Lung (tissue), 12 donors: ENCODE data around the gene SRC. TPM values are rescaled to one million over a fixed set of nuclear protein-coding genes. Genes with fewer than 3 reads are reported as not detected.

Source experiments
- ATAC-seq: fragments of 200-7000 bp; cut with Tn5 transposase; one replicate; pipeline ENCODE4 v1.9.1; 2020; ENCODE audit warnings: moderate number of reproducible peaks; ENCODE audit not compliant: insufficient read depth, low FRiP score
- DNase-seq, 3 donors: peaks; one replicate each; pipeline ENCODE4 v3.0.0-alpha.2; 2013 to 2017
- H3K27ac ChIP-seq, 2 donors: one replicate each; pipeline ENCODE4 v1.5.1; 2013; ENCODE audit warnings: mild to moderate bottlenecking in 2 of 2, moderate library complexity in 2 of 2, control low read depth in 1 of 2, inconsistent platforms in 1 of 2, low read depth in 1 of 2, low read length in 1 of 2
- H3K27me3 ChIP-seq, 3 donors: one replicate each; pipeline ENCODE4 v1.5.1; 2013; ENCODE audit warnings: low read length in 2 of 3; ENCODE audit not compliant: control insufficient read depth in 3 of 3, insufficient read depth in 3 of 3
- H3K36me3 ChIP-seq, 4 donors: one replicate each; pipeline ENCODE4 v1.5.1; 2013; ENCODE audit warnings: low read length in 4 of 4, mild to moderate bottlenecking in 1 of 4, moderate library complexity in 1 of 4; ENCODE audit not compliant: control insufficient read depth in 4 of 4, insufficient read depth in 4 of 4
- H3K4me1 ChIP-seq, 5 donors: one replicate each; pipeline ENCODE4 v1.5.1; 2013; ENCODE audit warnings: low read length in 5 of 5, mild to moderate bottlenecking in 2 of 5, moderate library complexity in 1 of 5; ENCODE audit not compliant: control insufficient read depth in 5 of 5, insufficient read depth in 5 of 5
- H3K4me3 ChIP-seq: one replicate; pipeline ENCODE4 v1.5.1; 2013; ENCODE audit warnings: mild to moderate bottlenecking, control low read depth, moderate library complexity
- H3K9ac ChIP-seq, 2 donors: one replicate each; pipeline ENCODE4 v1.5.1; 2013; ENCODE audit warnings: low read length in 2 of 2, control low read depth in 1 of 2; ENCODE audit not compliant: insufficient read depth in 1 of 2
- H3K9me3 ChIP-seq, 4 donors: one replicate each; pipeline ENCODE4 v1.5.1; 2013; ENCODE audit warnings: low read length in 3 of 4, mild to moderate bottlenecking in 1 of 4, moderate library complexity in 1 of 4; ENCODE audit not compliant: control insufficient read depth in 4 of 4, insufficient read depth in 3 of 4
- WGBS, 2 donors: extraction: QIAGEN DNeasy Blood & Tissue Kit; methylation state at CpG; one replicate each; pipeline ENCODE4 v1.1.7; 2013; 5-methylcytosine and 5-hydroxymethylcytosine counted together
- polyA plus RNA-seq, 2 donors: library from polyadenylated mRNA; stranded (reverse); fragments of 200-250 nt; gene quantifications; one replicate each; pipeline ENCODE4 v1.2.1, GENCODE V29; 2013
- total RNA-seq, 2 donors: library from RNA; depleted of rRNA in 1 of 2; stranded (reverse); fragments of >200 nt in 1 of 2; gene quantifications; one replicate each; pipeline ENCODE4 v1.2.1, GENCODE V29; 2014 to 2021
- TF ChIP-seq, protein P1 (sequence below): IDR thresholded peaks from 2 replicates; pipeline ENCODE4 v1.5.1; 2012; ENCODE audit warnings: mild to moderate bottlenecking; ENCODE audit errors: control extremely low read depth, extremely low read depth
- donor health status: control.
- donor health status: control.
- donor health status: Bipolar disorder and iron deficiency.
- donor health status: healthy.
- donor health status: DM: yes; HTN: yes; CAD: no.

The SRC gene
- total and polyA plus RNA-seq, 4 donors = 35.6 to 69.5 (median 50.1) TPM

DNA sequence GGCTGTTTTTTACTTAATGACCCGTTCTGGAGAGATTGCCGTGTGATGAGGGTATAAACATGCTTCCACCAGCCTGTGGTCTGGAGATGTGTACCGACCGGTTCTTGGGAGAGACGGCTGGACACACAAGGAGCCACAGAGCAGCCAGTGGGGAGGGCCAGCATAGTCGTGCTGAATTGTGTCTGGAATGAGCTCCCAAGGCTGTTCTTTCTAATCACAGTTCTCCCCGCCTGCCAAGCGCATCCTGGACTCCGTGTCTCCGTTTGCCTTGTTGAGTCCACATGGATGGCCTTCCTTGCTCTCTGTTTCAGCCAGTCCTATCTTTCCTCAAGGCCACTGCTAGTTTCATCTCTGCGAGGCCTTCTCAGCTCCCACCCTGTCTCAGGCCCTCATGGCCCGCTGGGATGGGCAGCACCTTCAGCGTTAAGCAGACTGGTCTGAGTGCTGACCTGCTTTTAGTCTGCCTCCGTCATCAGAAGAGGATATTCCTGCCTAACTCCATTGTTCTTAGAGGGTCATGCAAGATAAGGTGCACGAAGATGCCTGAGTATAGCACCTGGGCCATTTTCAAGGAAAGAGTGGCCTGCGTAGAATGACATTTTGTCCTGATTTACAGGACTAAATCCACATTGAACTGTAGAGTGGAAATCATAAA lies 35.9 kb upstream of the SRC start:
- ATAC-seq (no peak), DNase-seq (peak in 2 of 3 donors; percentile 60 to 63)
- Histone ChIP-seq H3K4me1 (peaks cover 11 to 46% (median 27%) of the 10 kb centered on the region in 5 donors), H3K9ac (no peak overlapping the region), H3K9me3 (no peaks in the 10 kb centered on the region), H3K27ac (no peak overlapping the region), H3K4me3 (no peak overlapping the region), H3K27me3 (no peaks in the 10 kb centered on the region), H3K36me3 (peaks cover 0 to 30% (median 6%) of the 10 kb centered on the region in 4 donors)
- TF ChIP-seq, protein P1, sequence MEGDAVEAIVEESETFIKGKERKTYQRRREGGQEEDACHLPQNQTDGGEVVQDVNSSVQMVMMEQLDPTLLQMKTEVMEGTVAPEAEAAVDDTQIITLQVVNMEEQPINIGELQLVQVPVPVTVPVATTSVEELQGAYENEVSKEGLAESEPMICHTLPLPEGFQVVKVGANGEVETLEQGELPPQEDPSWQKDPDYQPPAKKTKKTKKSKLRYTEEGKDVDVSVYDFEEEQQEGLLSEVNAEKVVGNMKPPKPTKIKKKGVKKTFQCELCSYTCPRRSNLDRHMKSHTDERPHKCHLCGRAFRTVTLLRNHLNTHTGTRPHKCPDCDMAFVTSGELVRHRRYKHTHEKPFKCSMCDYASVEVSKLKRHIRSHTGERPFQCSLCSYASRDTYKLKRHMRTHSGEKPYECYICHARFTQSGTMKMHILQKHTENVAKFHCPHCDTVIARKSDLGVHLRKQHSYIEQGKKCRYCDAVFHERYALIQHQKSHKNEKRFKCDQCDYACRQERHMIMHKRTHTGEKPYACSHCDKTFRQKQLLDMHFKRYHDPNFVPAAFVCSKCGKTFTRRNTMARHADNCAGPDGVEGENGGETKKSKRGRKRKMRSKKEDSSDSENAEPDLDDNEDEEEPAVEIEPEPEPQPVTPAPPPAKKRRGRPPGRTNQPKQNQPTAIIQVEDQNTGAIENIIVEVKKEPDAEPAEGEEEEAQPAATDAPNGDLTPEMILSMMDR = no peak
- 80 to 90% methylated on average over 16 of the region's 16 CpGs for WGBS, 2 donors

DNA sequence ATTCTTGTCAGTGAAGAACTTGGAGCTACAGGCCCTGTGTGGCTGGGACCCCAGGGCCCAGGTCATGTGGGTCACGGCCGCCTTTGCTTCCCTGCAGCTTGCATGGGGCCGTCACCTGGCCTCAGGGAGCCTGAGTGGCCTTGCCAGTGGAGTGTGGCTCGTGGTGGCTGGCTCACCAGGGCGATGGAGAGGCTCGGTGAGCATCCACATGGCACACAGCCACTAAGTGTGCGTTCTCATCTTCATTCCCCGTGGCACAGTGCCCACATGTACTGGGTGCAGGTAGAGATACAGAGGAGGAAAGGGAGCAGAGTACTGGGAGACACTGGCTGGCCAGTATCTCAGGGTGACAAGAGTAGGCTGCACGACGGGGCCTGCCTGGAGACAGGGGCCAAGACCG lies 35.0 kb upstream of the SRC start:
- H3K27me3 ChIP-seq = no peaks in the 10 kb centered on the region
- no peaks in the 10 kb centered on the region for H3K9me3 ChIP-seq
- peaks cover 0 to 32% (median 8%) of the 10 kb centered on the region in 4 donors for H3K36me3 ChIP-seq
- ATAC-seq (no peak), DNase-seq (no peak)
- WGBS, 2 donors = 95% methylated on average over 11 of the region's 11 CpGs
- H3K27ac ChIP-seq = no peak overlapping the region
- H3K4me3 ChIP-seq = no peak overlapping the region
- TF ChIP-seq, protein P1 = no peak
- H3K4me1 ChIP-seq = peaks cover 12 to 51% (median 32%) of the 10 kb centered on the region in 5 donors
- H3K9ac ChIP-seq = no peak overlapping the region

DNA sequence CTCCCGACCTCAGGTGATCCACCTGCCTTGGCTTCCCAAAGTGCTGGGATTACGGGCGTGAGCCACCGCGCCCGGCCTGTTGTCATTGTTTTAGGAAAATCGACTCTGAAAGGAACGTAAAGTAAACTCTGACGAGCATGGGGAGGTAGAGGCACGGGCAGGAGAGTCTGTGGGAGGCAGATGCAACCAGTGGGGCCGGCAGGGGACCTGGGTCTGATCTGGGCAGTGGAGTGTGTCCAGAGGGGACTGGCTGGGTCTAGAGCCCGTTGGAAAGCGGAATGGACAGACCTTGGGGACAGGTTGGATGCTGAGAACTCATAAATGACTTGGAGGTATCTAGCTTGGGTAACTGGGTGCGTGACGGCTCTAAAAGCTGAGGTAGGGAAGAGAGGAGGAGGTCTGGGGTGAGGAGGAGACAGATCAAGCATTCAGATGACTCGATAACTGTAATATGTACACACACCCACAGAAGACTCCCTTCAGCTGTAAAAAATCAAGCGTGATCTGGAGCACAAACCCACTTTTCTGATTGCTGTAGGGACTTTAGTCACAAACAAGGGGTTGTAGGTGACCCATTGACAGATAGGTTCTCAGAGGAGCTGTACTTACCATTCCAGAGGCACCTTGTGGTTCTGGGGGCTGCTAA lies 34.1 kb upstream of the SRC start:
- TF ChIP-seq, protein P1 = no peak
- no peak overlapping the region for H3K27ac ChIP-seq
- H3K36me3 ChIP-seq = peaks cover 2 to 38% (median 15%) of the 10 kb centered on the region in 4 donors
- no peak overlapping the region for H3K4me3 ChIP-seq
- peak overlapping the region in 1 of 2 donors; percentile 33 for H3K9ac ChIP-seq
- ATAC-seq (no peak), DNase-seq (no peak)
- WGBS, 2 donors = 94 to 96% methylated on average over 17 of the region's 17 CpGs
- no peaks in the 10 kb centered on the region for H3K9me3 ChIP-seq
- peaks cover 11 to 43% (median 28%) of the 10 kb centered on the region in 5 donors for H3K4me1 ChIP-seq
- H3K27me3 ChIP-seq = no peaks in the 10 kb centered on the region
